Fibroblast of pulmonary artery (primary cell): ENCODE data around the gene CRP.
A peak's percentile ranks its signal among the peaks of the same experiment; 100 is the strongest.

ENCODE experiments used
- DNase-seq: peaks from one replicate; pipeline ENCODE4 v3.0.0-alpha.2; 2010; ENCODE audit warnings: low read depth
- H3K4me3 ChIP-seq: replicated peaks from 2 replicates; pipeline ENCODE4 v1.5.1; 2011; ENCODE audit warnings: low read depth, mild to moderate bottlenecking, control low read depth, low read length, moderate library complexity
- CTCF ChIP-seq: IDR thresholded peaks from 2 replicates; pipeline ENCODE4 v1.5.1; 2011; ENCODE audit warnings: mild to moderate bottlenecking, control low read depth, low read length, inconsistent platforms; ENCODE audit errors: missing control alignments

CRP gene, protein sequence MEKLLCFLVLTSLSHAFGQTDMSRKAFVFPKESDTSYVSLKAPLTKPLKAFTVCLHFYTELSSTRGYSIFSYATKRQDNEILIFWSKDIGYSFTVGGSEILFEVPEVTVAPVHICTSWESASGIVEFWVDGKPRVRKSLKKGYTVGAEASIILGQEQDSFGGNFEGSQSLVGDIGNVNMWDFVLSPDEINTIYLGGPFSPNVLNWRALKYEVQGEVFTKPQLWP

DNA sequence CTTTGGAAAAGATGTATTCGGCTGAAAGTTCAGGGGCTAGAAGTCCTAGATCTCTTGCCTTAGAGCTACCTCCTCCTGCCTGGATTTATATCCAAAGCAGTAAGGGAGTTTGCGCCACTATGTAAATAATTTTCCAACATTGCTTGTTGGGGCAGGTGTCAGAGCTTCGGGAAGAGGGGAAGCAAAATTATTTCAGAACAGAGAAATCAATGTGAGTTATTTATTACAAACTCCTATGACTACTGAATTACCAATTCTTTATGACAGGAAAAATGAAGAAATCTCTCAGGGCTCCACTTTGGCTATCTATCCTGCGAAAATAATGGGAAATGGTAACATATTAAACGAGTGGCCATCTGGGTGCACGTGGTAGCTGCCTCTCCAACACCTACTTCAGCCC lies at the start of gene CRP:
TSS of gene CRP (minus strand) at position 61 of the 400 bp plus-strand sequence. CDS start 104 bp downstream, outside the sequence.
- no peak for DNase-seq
- no peak for TF ChIP-seq CTCF
- H3K4me3 ChIP-seq = no peak within 1 kb of the TSS

- DNase-seq = no peak
- H3K4me3 ChIP-seq = no peak overlapping the region
- no peak for TF ChIP-seq CTCF
These were observed 49.3 kb upstream of the CRP start for GRCh38 chr1:159763686-159764085.

DNA sequence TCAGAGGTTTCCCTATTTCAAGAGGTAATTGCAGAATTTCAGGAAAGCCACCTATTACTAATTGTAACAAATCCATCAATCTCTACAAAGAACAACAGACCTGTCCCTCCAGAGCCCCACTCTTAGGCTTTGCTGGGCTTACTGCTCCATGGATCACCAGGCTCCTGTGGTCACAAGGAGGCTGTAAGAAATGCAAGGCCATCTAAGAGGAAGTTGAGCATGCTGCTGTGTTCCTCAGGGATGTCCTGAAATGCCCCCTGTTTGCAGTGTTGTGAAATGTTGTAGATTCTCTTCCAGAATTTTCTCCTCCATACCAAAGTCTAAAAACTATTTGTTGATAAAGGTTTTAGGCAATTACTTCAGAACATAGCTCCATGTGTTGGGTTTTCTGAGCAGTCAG lies 42.0 kb upstream of the CRP start:
- H3K4me3 ChIP-seq = no peak overlapping the region
- TF ChIP-seq CTCF = no peak
- peak; percentile 71 for DNase-seq

DNA sequence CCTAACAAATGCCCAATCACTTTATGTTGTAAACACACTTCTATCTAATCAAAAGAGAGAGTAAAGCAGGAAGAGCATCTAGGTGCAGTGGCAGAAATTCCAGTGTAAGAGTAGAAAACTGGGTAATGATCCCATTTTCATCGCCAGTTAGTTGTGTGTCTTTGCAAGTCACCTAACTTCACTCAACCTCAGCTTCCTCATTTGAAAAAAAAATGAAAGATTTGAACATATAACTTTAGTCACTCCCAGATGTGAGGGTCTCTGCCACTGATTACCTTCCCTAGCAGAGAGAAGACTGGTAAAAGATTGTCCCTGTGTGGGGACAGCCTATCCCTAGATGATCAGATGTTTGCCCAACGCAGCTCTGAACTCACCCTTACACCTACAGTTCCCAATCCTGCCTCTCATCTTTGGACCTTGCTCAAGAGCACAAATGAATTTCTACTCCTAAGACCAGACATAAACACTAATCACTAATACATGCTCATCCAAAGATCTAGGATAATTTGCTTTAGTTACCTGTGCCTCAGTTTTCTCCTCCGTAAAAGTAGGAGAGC lies 41.1 kb upstream of the CRP start:
- DNase-seq = no peak

DNA sequence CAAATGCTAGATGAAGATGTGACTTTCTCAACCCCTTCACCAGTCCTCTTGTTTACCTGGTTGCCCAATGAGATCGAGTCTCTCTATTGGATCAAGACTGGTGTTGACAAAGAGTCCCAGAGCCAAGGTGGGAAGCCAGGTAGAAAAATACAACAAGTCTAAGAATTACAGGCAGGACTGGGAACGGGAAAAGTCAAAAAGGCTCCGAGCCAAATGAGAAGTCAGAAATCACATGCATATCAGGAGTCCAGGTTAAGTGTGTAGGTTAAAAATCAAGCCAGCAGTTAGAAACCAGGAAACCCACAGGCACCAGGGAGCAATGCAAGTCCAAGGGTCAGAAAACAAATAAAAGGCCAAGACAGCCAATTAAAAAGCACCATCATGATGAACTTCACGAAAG lies 39.0 kb upstream of the CRP start:
- no peak for TF ChIP-seq CTCF
- no peak overlapping the region for H3K4me3 ChIP-seq
- DNase-seq = no peak

More for the DNA sequence above, 41.1 kb upstream of the CRP start:
- H3K4me3 ChIP-seq = no peak overlapping the region
- no peak for TF ChIP-seq CTCF

GRCh38 chr1:159752135-159752580 lies 37.8 kb upstream of the CRP start:
- TF ChIP-seq CTCF = no peak
- no peak overlapping the region for H3K4me3 ChIP-seq
- DNase-seq = peak; percentile 100

DNA sequence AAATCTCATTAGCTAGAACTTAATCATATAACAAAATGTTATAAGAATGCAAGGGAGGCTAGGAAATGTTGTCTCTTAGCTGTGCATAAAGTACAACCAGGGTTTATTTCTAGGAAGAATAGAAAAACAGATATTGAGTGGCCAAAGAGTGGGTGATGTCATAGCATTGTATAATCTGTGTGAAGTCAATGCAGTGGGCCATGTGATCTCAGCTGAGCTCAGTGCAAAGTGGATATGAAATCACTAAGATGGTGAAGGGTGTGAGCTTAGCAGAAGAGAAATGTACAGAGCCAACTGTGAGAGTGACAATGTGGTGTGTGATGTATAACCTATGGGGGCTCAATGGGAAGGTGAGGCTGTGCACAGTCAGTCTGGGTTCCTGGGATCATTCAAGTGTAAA lies 36.6 kb upstream of the CRP start:
- TF ChIP-seq CTCF = no peak
- no peak overlapping the region for H3K4me3 ChIP-seq
- DNase-seq = peak; percentile 30
